NB4 (cell line): Measurements from ENCODE around the gene ART3.

Experiments
- CTCF ChIP-seq: IDR thresholded peaks from one replicate; pipeline ENCODE4 v1.5.1; 2012; ENCODE audit warnings: low read depth, low read length
- MAX ChIP-seq: IDR thresholded peaks from 2 replicates; pipeline ENCODE4 v1.6.1; 2011; ENCODE audit warnings: low read depth, low read length
- MYC ChIP-seq: IDR thresholded peaks from 2 replicates; pipeline ENCODE4 v1.6.1; 2011; ENCODE audit warnings: low read depth, low read length
- POLR2A ChIP-seq: IDR thresholded peaks from 2 replicates; pipeline ENCODE4 v1.6.1; 2011; ENCODE audit warnings: mild to moderate bottlenecking; ENCODE audit not compliant: insufficient read length; ENCODE audit errors: extremely low read depth

GRCh38 chr4:76074993-76075600 is 588 bp downstream of the ART3 start:
- TF ChIP-seq CTCF (no peak), POLR2A (no peak), MAX (no peak), MYC (no peak)
